Neutrophil (primary cell): ENCODE results near the gene HOXA10.

Source experiments
- H3K27ac ChIP-seq: fragments of 200-600 bp; sonication (generic); 2 replicates; pipeline ENCODE4 v1.5.1; 2016; ENCODE audit warnings: mild to moderate bottlenecking, moderate library complexity
- H3K27me3 ChIP-seq: fragments of 200-600 bp; sonication (generic); 2 replicates; pipeline ENCODE4 v1.6.0; 2016; ENCODE audit warnings: mild to moderate bottlenecking
- H3K36me3 ChIP-seq: fragments of 200-600 bp; sonication (generic); 2 replicates; pipeline ENCODE4 v1.5.1; 2017
- H3K4me1 ChIP-seq, 2 experiments: fragments of 200-600 bp in 1 of 2; sonication (generic) in 1 of 2; 1 replicate in 1 of 2; 2 replicates in 1 of 2; pipeline versions ENCODE4 v1.5.1 to v1.6.1; 2013 to 2016; ENCODE audit warnings: low read depth in 1 of 2, low read length in 1 of 2, mild to moderate bottlenecking in 1 of 2, moderate library complexity in 1 of 2; ENCODE audit not compliant: control insufficient read depth in 1 of 2, insufficient read depth in 1 of 2
- H3K4me3 ChIP-seq, 2 experiments: fragments of 200-600 bp in 1 of 2; sonication (generic) in 1 of 2; 1 replicate in 1 of 2; 2 replicates in 1 of 2; pipeline ENCODE4 v1.5.1; 2013 to 2016; ENCODE audit warnings: low read depth in 1 of 2, low read length in 1 of 2, mild to moderate bottlenecking in 1 of 2, moderate library complexity in 1 of 2
- H3K9me3 ChIP-seq: fragments of 200-600 bp; sonication (generic); 2 replicates; pipeline ENCODE4 v1.5.1; 2016
- CTCF ChIP-seq: fragments of 200-600 bp; sonication (generic); IDR thresholded peaks from 2 replicates; pipeline ENCODE4 v1.5.1; 2016; ENCODE audit warnings: antibody characterized with exemption

The HOXA10 gene

GRCh38 chr7:27191161-27191731, 17.1 kb upstream of the HOXA10 start:
- H3K4me3 ChIP-seq: peak overlapping the region in 1 of 2 experiments; percentile 68

GRCh38 chr7:27189997-27190748, 16.1 kb upstream of the HOXA10 start:
- Histone ChIP-seq H3K4me1 (peaks cover 45 to 53% of the 10 kb centered on the region in 2 experiments), H3K4me3 (no peak overlapping the region), H3K9me3 (no peaks in the 10 kb centered on the region), H3K27ac (no peak overlapping the region), H3K27me3 (peaks cover 100% of the 10 kb centered on the region), H3K36me3 (no peaks in the 10 kb centered on the region)
- no peak for TF ChIP-seq CTCF

More at GRCh38 chr7:27191161-27191731, 17.1 kb upstream of the HOXA10 start:
- Histone ChIP-seq H3K27ac (no peak overlapping the region), H3K27me3 (peaks cover 100% of the 10 kb centered on the region), H3K9me3 (no peaks in the 10 kb centered on the region), H3K36me3 (no peaks in the 10 kb centered on the region), H3K4me1 (peaks cover 35 to 42% of the 10 kb centered on the region in 2 experiments)
- no peak for TF ChIP-seq CTCF

- no peak for TF ChIP-seq CTCF
- peaks cover 51 to 60% of the 10 kb centered on the region in 2 experiments for H3K4me1 ChIP-seq
Observed at GRCh38 chr7:27189295-27189996, 15.3 kb upstream of the HOXA10 start.

GRCh38 chr7:27188386-27189294, 14.5 kb upstream of the HOXA10 start:
- no peak for TF ChIP-seq CTCF
- Histone ChIP-seq H3K27ac (no peak overlapping the region), H3K36me3 (no peaks in the 10 kb centered on the region), H3K27me3 (peaks cover 100% of the 10 kb centered on the region), H3K9me3 (no peaks in the 10 kb centered on the region), H3K4me3 (peak overlapping the region; percentile 1 to 50), H3K4me1 (peaks cover 58 to 66% of the 10 kb centered on the region in 2 experiments)

More at GRCh38 chr7:27189295-27189996, 15.3 kb upstream of the HOXA10 start:
- Histone ChIP-seq H3K9me3 (no peaks in the 10 kb centered on the region), H3K4me3 (peak overlapping the region; percentile 1 to 50), H3K36me3 (no peaks in the 10 kb centered on the region), H3K27me3 (peaks cover 100% of the 10 kb centered on the region), H3K27ac (no peak overlapping the region)
